Mesothelial cell of epicardium (in vitro differentiated cells): Measurements from ENCODE around the gene MARK2. TPM values are rescaled to one million over a fixed set of nuclear protein-coding genes. Genes with fewer than 3 reads are reported as not detected.

Source experiments
- DNase-seq, 2 experiments: peaks; one replicate each; pipeline ENCODE4 v3.0.0; 2021; ENCODE audit warnings: low spot score in 2 of 2; ENCODE audit not compliant: unreplicated experiment in 2 of 2
- H3K27ac Mint-ChIP-seq: 2 replicates; pipeline ENCODE4 v1.8.0; 2021; ENCODE audit warnings: mixed read lengths
- H3K27me3 Mint-ChIP-seq: 2 replicates; pipeline ENCODE4 v1.8.0; 2021; ENCODE audit warnings: low read depth, mixed read lengths
- H3K36me3 Mint-ChIP-seq: 2 replicates; pipeline ENCODE4 v1.8.0; 2021; ENCODE audit warnings: mixed read lengths
- H3K4me1 Mint-ChIP-seq: 2 replicates; pipeline ENCODE4 v1.8.0; 2021; ENCODE audit warnings: mixed read lengths
- H3K4me3 Mint-ChIP-seq: 2 replicates; pipeline ENCODE4 v1.8.0; 2021; ENCODE audit warnings: mild to moderate bottlenecking, moderate library complexity, mixed read lengths
- H3K9me3 Mint-ChIP-seq: 2 replicates; pipeline ENCODE4 v1.8.0; 2021; ENCODE audit warnings: mixed read lengths
- CTCF ChIP-seq: fragments of 200-600 bp; sonication (generic); IDR thresholded peaks from one replicate; pipeline ENCODE4 v1.5.0; 2021; ENCODE audit warnings: antibody characterized with exemption; ENCODE audit not compliant: unreplicated experiment
- total RNA-seq: library from RNA; stranded (reverse); gene quantifications from 3 replicates; pipeline ENCODE4 v1.2.1, GENCODE V29; 2021

The MARK2 gene
- total RNA-seq, 1 donor from 2014 or later: 48.8 TPM

DNA sequence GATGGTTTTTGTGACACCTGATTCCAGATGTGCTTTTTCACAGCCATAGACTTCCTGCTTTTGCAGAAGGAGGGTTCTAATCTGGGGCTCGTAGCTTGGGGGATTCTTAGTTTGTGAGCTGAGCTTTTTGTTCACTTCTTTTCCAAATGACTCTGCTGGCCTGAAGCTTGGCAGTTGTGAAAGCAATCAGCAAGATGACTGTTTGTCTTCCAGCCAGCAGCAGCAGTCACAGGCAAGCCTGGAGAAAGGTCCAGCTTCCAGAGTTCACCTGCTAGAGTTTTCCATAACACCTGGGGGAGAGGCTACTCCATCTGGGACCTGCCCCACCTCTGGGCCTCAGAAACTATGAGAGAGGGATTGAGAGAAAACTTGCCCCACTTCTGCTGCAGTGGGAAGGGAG, 4.1 kb downstream of the MARK2 start:
- Mint-ChIP-seq H3K27ac (peak overlapping the region; percentile 72), H3K9me3 (no peaks in the 10 kb centered on the region), H3K27me3 (no peaks in the 10 kb centered on the region), H3K36me3 (no peaks in the 10 kb centered on the region), H3K4me1 (peaks cover 79% of the 10 kb centered on the region), H3K4me3 (peak overlapping the region; percentile 32)
- DNase-seq: no peak
- TF ChIP-seq CTCF: no peak

- DNase-seq: no peak
- Mint-ChIP-seq H3K4me1 (peaks cover 78% of the 10 kb centered on the region), H3K27me3 (no peaks in the 10 kb centered on the region), H3K36me3 (no peaks in the 10 kb centered on the region), H3K9me3 (no peaks in the 10 kb centered on the region), H3K4me3 (no peak overlapping the region), H3K27ac (peak overlapping the region; percentile 82)
- no peak for TF ChIP-seq CTCF
These were observed 5.9 kb downstream of the MARK2 start for GRCh38 chr11:63844836-63845235.

DNA sequence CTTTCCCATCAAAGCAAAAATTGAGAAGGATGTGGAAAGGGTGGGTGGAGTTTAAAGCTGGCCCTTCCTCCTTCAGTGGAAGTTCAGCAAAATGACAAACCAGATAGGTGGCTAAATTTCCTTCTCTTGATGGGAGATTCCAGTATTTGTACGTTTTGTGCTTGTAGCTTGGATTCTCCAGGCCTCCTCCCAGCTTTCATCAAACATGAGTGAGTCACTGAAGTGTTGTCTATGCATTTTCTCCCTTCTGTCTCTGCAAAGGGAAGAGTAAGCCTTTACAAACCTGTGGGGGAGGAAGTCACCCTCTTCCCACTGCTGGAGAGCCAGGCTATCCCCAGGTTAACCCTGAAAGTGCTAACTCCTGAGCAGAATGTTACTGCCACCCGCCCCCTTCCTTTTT, 6.4 kb downstream of the MARK2 start:
- Mint-ChIP-seq H3K27me3 (no peaks in the 10 kb centered on the region), H3K4me1 (peaks cover 73% of the 10 kb centered on the region), H3K9me3 (no peaks in the 10 kb centered on the region), H3K4me3 (no peak overlapping the region), H3K36me3 (no peaks in the 10 kb centered on the region), H3K27ac (peak overlapping the region; percentile 82)
- no peak for DNase-seq
- no peak for TF ChIP-seq CTCF

DNA sequence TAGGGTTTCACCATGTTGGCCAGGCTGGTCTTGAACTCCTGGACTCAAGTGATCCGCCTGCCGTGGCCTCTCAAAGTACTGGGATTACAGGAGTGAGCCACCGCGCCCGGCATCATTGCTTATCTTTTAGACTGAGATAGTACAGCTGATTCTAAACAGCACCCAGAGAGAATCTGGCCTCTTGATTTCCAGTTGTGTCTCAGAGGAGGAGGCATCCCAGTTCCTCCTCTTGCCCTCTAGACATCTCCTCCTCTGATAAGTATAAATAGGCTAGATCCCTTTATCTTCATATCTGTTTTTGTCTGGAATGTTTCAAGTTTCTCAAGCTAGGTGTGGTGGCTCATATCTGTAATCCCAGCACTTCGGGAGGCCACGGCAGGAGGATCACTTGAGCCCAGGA, 7.0 kb downstream of the MARK2 start:
- no peak overlapping the region for H3K4me3 Mint-ChIP-seq
- peaks cover 71% of the 10 kb centered on the region for H3K4me1 Mint-ChIP-seq
- no peaks in the 10 kb centered on the region for H3K27me3 Mint-ChIP-seq
- no peaks in the 10 kb centered on the region for H3K9me3 Mint-ChIP-seq
- DNase-seq: no peak
- H3K36me3 Mint-ChIP-seq: peaks cover 3% of the 10 kb centered on the region
- H3K27ac Mint-ChIP-seq: peak overlapping the region; percentile 82
- TF ChIP-seq CTCF: no peak

- peaks cover 5% of the 10 kb centered on the region for H3K36me3 Mint-ChIP-seq
- peaks cover 71% of the 10 kb centered on the region for H3K4me1 Mint-ChIP-seq
- no peak for TF ChIP-seq CTCF
- H3K9me3 Mint-ChIP-seq: no peaks in the 10 kb centered on the region
- no peak overlapping the region for H3K4me3 Mint-ChIP-seq
- no peak for DNase-seq
- H3K27ac Mint-ChIP-seq: peak overlapping the region; percentile 97
- H3K27me3 Mint-ChIP-seq: no peaks in the 10 kb centered on the region
These were observed 8.0 kb downstream of the MARK2 start for GRCh38 chr11:63846897-63847296.

DNA sequence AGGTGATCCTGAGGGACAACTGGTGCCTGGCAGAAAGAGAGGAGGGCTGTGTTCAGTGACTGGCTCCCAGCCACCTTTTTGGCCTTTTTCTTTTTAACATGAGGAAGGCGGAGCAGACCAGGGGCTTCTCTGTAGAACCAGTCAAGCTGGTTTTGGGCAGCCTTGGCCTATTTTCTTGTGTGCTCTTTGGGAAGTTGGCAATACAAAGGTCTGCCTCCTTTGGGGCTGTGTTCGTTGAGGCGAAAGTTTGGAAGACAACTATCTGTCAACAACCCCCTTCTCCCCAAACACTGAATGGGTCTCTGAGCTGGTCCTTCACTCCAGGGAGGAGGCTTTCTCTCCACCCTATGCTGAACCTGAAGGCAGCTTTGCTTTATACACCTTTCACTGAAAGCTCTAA, 8.5 kb downstream of the MARK2 start:
- no peak for TF ChIP-seq CTCF
- Mint-ChIP-seq H3K9me3 (no peaks in the 10 kb centered on the region), H3K4me1 (peaks cover 70% of the 10 kb centered on the region), H3K27ac (peak overlapping the region; percentile 97), H3K4me3 (peak overlapping the region; percentile 3), H3K27me3 (no peaks in the 10 kb centered on the region), H3K36me3 (peaks cover 5% of the 10 kb centered on the region)
- no peak for DNase-seq
